ENCODE data around the gene HACD4. TPM values are rescaled to one million over a fixed set of nuclear protein-coding genes. Genes with fewer than 3 reads are reported as not detected.
A peak's percentile ranks its signal among the peaks of the same experiment; 100 is the strongest.

Gene HACD4
- total RNA-seq, 2 donors from 2014 or later = 2.2 to 3.1 TPM

- Mint-ChIP-seq H3K9me3 (peaks cover 4% of the 10 kb centered on the region), H3K4me3 (no peak overlapping the region), H3K27ac (no peak overlapping the region), H3K27me3 (peaks cover 0 to 5% of the 10 kb centered on the region in 2 donors), H3K36me3 (no peaks in the 10 kb centered on the region), H3K4me1 (ENCODE audit: low read depth in 2 of 2) (peaks cover 21 to 23% of the 10 kb centered on the region in 2 donors)
- no peak for DNase-seq (ENCODE audit: low spot score)
- no peak for ATAC-seq
Observed at GRCh38 chr9:21037278-21037677, 5.8 kb upstream of the HACD4 start.

GRCh38 chr9:21031808-21032183, 356 bp upstream of the HACD4 start:
- no peak for DNase-seq (ENCODE audit: low spot score)
- Mint-ChIP-seq H3K36me3 (no peaks in the 10 kb centered on the region), H3K4me3 (no peak overlapping the region), H3K27ac (no peak overlapping the region), H3K4me1 (ENCODE audit: low read depth in 2 of 2) (peaks cover 19 to 25% of the 10 kb centered on the region in 2 donors), H3K9me3 (no peaks in the 10 kb centered on the region), H3K27me3 (peaks cover 0 to 5% of the 10 kb centered on the region in 2 donors)
- no peak for ATAC-seq

- Mint-ChIP-seq H3K4me3 (no peak overlapping the region), H3K27me3 (peaks cover 0 to 2% of the 10 kb centered on the region in 2 donors), H3K9me3 (no peaks in the 10 kb centered on the region), H3K36me3 (peaks cover 7% of the 10 kb centered on the region), H3K4me1 (ENCODE audit: low read depth in 2 of 2) (peaks cover 29 to 30% of the 10 kb centered on the region in 2 donors), H3K27ac (no peak overlapping the region)
- peak; percentile 81 to 86 for ATAC-seq
- no peak for DNase-seq (ENCODE audit: low spot score)
Observed at GRCh38 chr9:21030389-21031035, 928 bp downstream of the HACD4 start.

- DNase-seq (ENCODE audit: low spot score) (no peak), ATAC-seq (no peak)
- H3K27me3 Mint-ChIP-seq = no peaks in the 10 kb centered on the region
- H3K27ac Mint-ChIP-seq = no peak overlapping the region
- H3K4me1 Mint-ChIP-seq (ENCODE audit: low read depth in 2 of 2) = peaks cover 29 to 30% of the 10 kb centered on the region in 2 donors
- no peak overlapping the region for H3K4me3 Mint-ChIP-seq
- H3K9me3 Mint-ChIP-seq = no peaks in the 10 kb centered on the region
- peaks cover 7% of the 10 kb centered on the region for H3K36me3 Mint-ChIP-seq
Observed at GRCh38 chr9:21029661-21030060, 1.8 kb downstream of the HACD4 start.

- Mint-ChIP-seq H3K36me3 (peaks cover 7% of the 10 kb centered on the region), H3K4me1 (ENCODE audit: low read depth in 2 of 2) (peaks cover 30% of the 10 kb centered on the region in 2 donors), H3K27ac (peak overlapping the region in 1 of 2 donors; percentile 43), H3K4me3 (no peak overlapping the region), H3K9me3 (no peaks in the 10 kb centered on the region), H3K27me3 (no peaks in the 10 kb centered on the region)
- DNase-seq (ENCODE audit: low spot score) (no peak), ATAC-seq (peak in 1 of 2 donors; percentile 17)
Observed at GRCh38 chr9:21028466-21028865, 3.0 kb downstream of the HACD4 start.

GRCh38 chr9:21027295-21027694, 4.1 kb downstream of the HACD4 start:
- peaks cover 7% of the 10 kb centered on the region for H3K36me3 Mint-ChIP-seq
- no peaks in the 10 kb centered on the region for H3K9me3 Mint-ChIP-seq
- H3K27ac Mint-ChIP-seq = peak overlapping the region in 1 of 2 donors; percentile 45
- peaks cover 22% of the 10 kb centered on the region in 2 donors for H3K4me1 Mint-ChIP-seq (ENCODE audit: low read depth in 2 of 2)
- no peak overlapping the region for H3K4me3 Mint-ChIP-seq
- no peaks in the 10 kb centered on the region for H3K27me3 Mint-ChIP-seq
- DNase-seq (ENCODE audit: low spot score) = no peak
- no peak for ATAC-seq

GRCh38 chr9:21023861-21024260, 7.6 kb downstream of the HACD4 start:
- Mint-ChIP-seq H3K27me3 (no peaks in the 10 kb centered on the region), H3K4me1 (ENCODE audit: low read depth in 2 of 2) (peaks cover 26 to 29% of the 10 kb centered on the region in 2 donors), H3K4me3 (no peak overlapping the region), H3K9me3 (no peaks in the 10 kb centered on the region), H3K36me3 (peaks cover 12% of the 10 kb centered on the region), H3K27ac (peak overlapping the region in 1 of 2 donors; percentile 76)
- DNase-seq (ENCODE audit: low spot score) (no peak), ATAC-seq (no peak)

GRCh38 chr9:21018177-21018576, 13.3 kb downstream of the HACD4 start:
- H3K36me3 Mint-ChIP-seq = peaks cover 15% of the 10 kb centered on the region
- H3K9me3 Mint-ChIP-seq = no peaks in the 10 kb centered on the region
- H3K27me3 Mint-ChIP-seq = no peaks in the 10 kb centered on the region
- no peak overlapping the region for H3K4me3 Mint-ChIP-seq
- DNase-seq (ENCODE audit: low spot score) (no peak), ATAC-seq (no peak)
- H3K27ac Mint-ChIP-seq = no peak overlapping the region
- H3K4me1 Mint-ChIP-seq (ENCODE audit: low read depth in 2 of 2) = peaks cover 9 to 11% of the 10 kb centered on the region in 2 donors

GRCh38 chr9:21016701-21017491, 14.5 kb downstream of the HACD4 start:
- ATAC-seq (no peak), DNase-seq (ENCODE audit: low spot score) (no peak)
- Mint-ChIP-seq H3K4me1 (ENCODE audit: low read depth in 2 of 2) (peaks cover 5 to 6% of the 10 kb centered on the region in 2 donors), H3K36me3 (peaks cover 11% of the 10 kb centered on the region), H3K27me3 (no peaks in the 10 kb centered on the region), H3K4me3 (no peak overlapping the region), H3K9me3 (no peaks in the 10 kb centered on the region), H3K27ac (no peak overlapping the region)

GRCh38 chr9:21015995-21016394, 15.4 kb downstream of the HACD4 start:
- Mint-ChIP-seq H3K27me3 (no peaks in the 10 kb centered on the region), H3K9me3 (no peaks in the 10 kb centered on the region), H3K27ac (no peak overlapping the region), H3K4me1 (ENCODE audit: low read depth in 2 of 2) (peaks cover 2 to 6% of the 10 kb centered on the region in 2 donors), H3K4me3 (no peak overlapping the region), H3K36me3 (peaks cover 10% of the 10 kb centered on the region)
- DNase-seq (ENCODE audit: low spot score) (no peak), ATAC-seq (no peak)

GRCh38 chr9:21015129-21015815, 16.2 kb downstream of the HACD4 start:
- Mint-ChIP-seq H3K27ac (no peak overlapping the region), H3K9me3 (no peaks in the 10 kb centered on the region), H3K4me3 (no peak overlapping the region), H3K27me3 (no peaks in the 10 kb centered on the region), H3K36me3 (peaks cover 10% of the 10 kb centered on the region), H3K4me1 (ENCODE audit: low read depth in 2 of 2) (peaks cover 0 to 5% of the 10 kb centered on the region in 2 donors)
- no peak for DNase-seq (ENCODE audit: low spot score)
- no peak for ATAC-seq

- no peaks in the 10 kb centered on the region for H3K27me3 Mint-ChIP-seq
- H3K27ac Mint-ChIP-seq = peak overlapping the region; percentile 48 to 76
- DNase-seq (ENCODE audit: low spot score) (no peak), ATAC-seq (no peak)
- H3K4me1 Mint-ChIP-seq (ENCODE audit: low read depth in 2 of 2) = peaks cover 23 to 26% of the 10 kb centered on the region in 2 donors
- H3K4me3 Mint-ChIP-seq = peak overlapping the region; percentile 49
- peaks cover 23% of the 10 kb centered on the region for H3K36me3 Mint-ChIP-seq
- H3K9me3 Mint-ChIP-seq = no peaks in the 10 kb centered on the region
Observed at GRCh38 chr9:21002040-21002439, 29.4 kb downstream of the HACD4 start.

GRCh38 chr9:21001581-21001980, 29.9 kb downstream of the HACD4 start:
- peak in 1 of 2 donors; percentile 64 for ATAC-seq
- DNase-seq (ENCODE audit: low spot score) = no peak
- Mint-ChIP-seq H3K9me3 (no peaks in the 10 kb centered on the region), H3K4me1 (ENCODE audit: low read depth in 2 of 2) (peaks cover 23 to 27% of the 10 kb centered on the region in 2 donors), H3K4me3 (peak overlapping the region; percentile 49), H3K27me3 (no peaks in the 10 kb centered on the region), H3K36me3 (peaks cover 23% of the 10 kb centered on the region), H3K27ac (peak overlapping the region; percentile 48 to 76)

Measured in natural killer cell treated with Interleukin-12 subunit alpha and Interleukin-12 subunit beta and Interleukin-15 and Interleukin-18, amount 100 ng/mL, for 72 hours (primary cell).